CD4-positive, alpha-beta T cell (primary cell): ENCODE results near the gene APBA2. TPM values are rescaled to one million over a fixed set of nuclear protein-coding genes. Genes with fewer than 3 reads are reported as not detected.

ENCODE experiments used
- ATAC-seq: fragments of 200-7000 bp; cut with Tn5 transposase; one replicate; pipeline ENCODE4 v1.10.0; 2022; ENCODE audit warnings: mild to moderate bottlenecking; ENCODE audit not compliant: poor library complexity
- CTCF ChIA-PET: fragments of 350-600 bp; sonication (Branson Sonifier 250); formaldehyde crosslinking; loops from one replicate; lab custom pipeline; 2021; ENCODE audit warnings: antibody characterized with exemption, inconsistent platforms; lab: Charles Lee
- POLR2A ChIA-PET: fragments of 350-600 bp; sonication (Branson Sonifier 250); formaldehyde crosslinking; loops from one replicate; lab custom pipeline; 2021; ENCODE audit warnings: antibody characterized with exemption, inconsistent platforms; lab: Charles Lee
- DNase-seq, 14 experiments: peaks; one replicate each; pipeline ENCODE4 v3.0.0-alpha.2; 2013 to 2020; ENCODE audit warnings: mixed read lengths in 2 of 14
- H3K27ac ChIP-seq, 2 donors: one replicate each; pipeline versions ENCODE4 v1.5.1 to v1.7.0; 2013; ENCODE audit warnings: low read length in 2 of 2, low read depth in 1 of 2, mild to moderate bottlenecking in 1 of 2
- H3K27me3 ChIP-seq, 2 experiments: 1 replicate in 1 of 2; 2 replicates in 1 of 2; pipeline versions ENCODE4 v1.6.1 to v1.7.0; 2013; ENCODE audit warnings: low read length in 2 of 2, control low read depth in 1 of 2, mild to moderate bottlenecking in 1 of 2, moderate library complexity in 1 of 2; ENCODE audit not compliant: insufficient read depth in 2 of 2, control insufficient read depth in 1 of 2
- H3K36me3 ChIP-seq: one replicate; pipeline ENCODE4 v1.6.1; 2013; ENCODE audit warnings: low read length, control low read depth; ENCODE audit not compliant: insufficient read depth
- H3K4me1 ChIP-seq: one replicate; pipeline ENCODE4 v1.6.1; 2013; ENCODE audit warnings: low read length, control low read depth; ENCODE audit not compliant: insufficient read depth
- H3K4me3 ChIP-seq: one replicate; pipeline ENCODE4 v1.5.1; 2013; ENCODE audit warnings: mild to moderate bottlenecking, low read length, moderate library complexity
- H3K9me3 ChIP-seq, 2 experiments: 1 replicate in 1 of 2; 2 replicates in 1 of 2; pipeline versions ENCODE4 v1.6.1 to v1.7.0; 2013; ENCODE audit warnings: low read length in 2 of 2, mild to moderate bottlenecking in 2 of 2, control low read depth in 1 of 2, moderate library complexity in 1 of 2; ENCODE audit not compliant: control insufficient read depth in 1 of 2, insufficient read depth in 1 of 2
- H3K27ac Mint-ChIP-seq: one replicate; pipeline ENCODE4 v1.8.0; 2020; ENCODE audit warnings: mixed read lengths
- H3K27me3 Mint-ChIP-seq: one replicate; pipeline ENCODE4 v1.8.0; 2021; ENCODE audit warnings: mixed read lengths
- H3K36me3 Mint-ChIP-seq: one replicate; pipeline ENCODE4 v1.8.0; 2021; ENCODE audit warnings: low read depth, mixed read lengths
- H3K4me1 Mint-ChIP-seq: one replicate; pipeline ENCODE4 v1.8.0; 2021; ENCODE audit warnings: low read depth, mixed read lengths
- H3K4me3 Mint-ChIP-seq: one replicate; pipeline ENCODE4 v1.8.0; 2020; ENCODE audit warnings: mild to moderate bottlenecking, mixed read lengths
- H3K9me3 Mint-ChIP-seq: one replicate; pipeline ENCODE4 v1.8.0; 2020; ENCODE audit warnings: mixed read lengths
- intact Hi-C, 2 experiments: fragments of 100-400 bp; cut with DNase I in 1 of 2; cut with micrococcal nuclease in 1 of 2; formaldehyde crosslinking; loops; one replicate each; pipeline versions ENCODE4 v1.15.1 to v1.9.0; 2023 to 2025; cut with DNase I, micrococcal nuclease
- total RNA-seq, 174 experiments: library from RNA in 2 of 174; stranded (reverse) in 2 of 174; gene quantifications; one replicate each; pipeline ENCODE4 v1.2.3 and lab custom pipeline; 2021 to 2026
- TF ChIP-seq, protein P1 (sequence below): fragments of 200-600 bp; IDR thresholded peaks from one replicate; pipeline ENCODE4 v1.8.0; 2022; ENCODE audit warnings: antibody characterized with exemption, mild to moderate bottlenecking

The APBA2 gene
- total RNA-seq, 2 experiments from 2014 or later, result 123 to 126 TPM

DNA sequence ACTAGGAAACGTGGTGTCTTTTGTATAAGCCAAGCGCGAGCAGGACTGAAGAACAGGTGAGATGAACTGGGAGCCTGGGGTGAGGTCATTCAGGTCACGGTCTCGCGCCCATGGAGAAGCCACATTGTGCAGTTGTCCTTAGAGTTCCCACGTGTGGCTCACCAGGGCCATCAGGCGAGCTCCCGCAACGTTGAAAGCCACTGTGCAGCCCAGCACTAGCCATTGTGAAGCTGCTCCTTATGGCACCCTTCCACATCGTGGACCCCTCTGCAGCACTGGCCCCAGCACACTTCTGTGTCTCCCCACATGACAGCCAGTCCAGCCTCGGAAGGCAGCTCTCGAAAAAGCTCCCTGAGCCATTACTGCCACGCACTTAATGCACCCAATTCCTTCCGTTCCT is 7.6 kb upstream of the APBA2 start:
- CTCF ChIA-PET, result no interaction called here
- ATAC-seq (no peak), DNase-seq (no peak)
- H3K27me3 Mint-ChIP-seq, result no peaks in the 10 kb centered on the region
- no peaks in the 10 kb centered on the region for H3K27me3 ChIP-seq
- no peak overlapping the region for H3K4me3 Mint-ChIP-seq
- POLR2A ChIA-PET, result no interaction called here
- no peaks in the 10 kb centered on the region for H3K9me3 ChIP-seq
- H3K27ac Mint-ChIP-seq, result no peak overlapping the region
- intact Hi-C loops, result no loop called here
- no peaks in the 10 kb centered on the region for H3K36me3 ChIP-seq
- H3K4me1 Mint-ChIP-seq, result peaks cover 23% of the 10 kb centered on the region
- H3K27ac ChIP-seq, result no peak overlapping the region
- H3K4me3 ChIP-seq, result no peak overlapping the region
- H3K4me1 ChIP-seq, result peaks cover 19% of the 10 kb centered on the region
- TF ChIP-seq, protein P1, sequence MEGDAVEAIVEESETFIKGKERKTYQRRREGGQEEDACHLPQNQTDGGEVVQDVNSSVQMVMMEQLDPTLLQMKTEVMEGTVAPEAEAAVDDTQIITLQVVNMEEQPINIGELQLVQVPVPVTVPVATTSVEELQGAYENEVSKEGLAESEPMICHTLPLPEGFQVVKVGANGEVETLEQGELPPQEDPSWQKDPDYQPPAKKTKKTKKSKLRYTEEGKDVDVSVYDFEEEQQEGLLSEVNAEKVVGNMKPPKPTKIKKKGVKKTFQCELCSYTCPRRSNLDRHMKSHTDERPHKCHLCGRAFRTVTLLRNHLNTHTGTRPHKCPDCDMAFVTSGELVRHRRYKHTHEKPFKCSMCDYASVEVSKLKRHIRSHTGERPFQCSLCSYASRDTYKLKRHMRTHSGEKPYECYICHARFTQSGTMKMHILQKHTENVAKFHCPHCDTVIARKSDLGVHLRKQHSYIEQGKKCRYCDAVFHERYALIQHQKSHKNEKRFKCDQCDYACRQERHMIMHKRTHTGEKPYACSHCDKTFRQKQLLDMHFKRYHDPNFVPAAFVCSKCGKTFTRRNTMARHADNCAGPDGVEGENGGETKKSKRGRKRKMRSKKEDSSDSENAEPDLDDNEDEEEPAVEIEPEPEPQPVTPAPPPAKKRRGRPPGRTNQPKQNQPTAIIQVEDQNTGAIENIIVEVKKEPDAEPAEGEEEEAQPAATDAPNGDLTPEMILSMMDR, result no peak
- H3K36me3 Mint-ChIP-seq, result no peaks in the 10 kb centered on the region
- no peaks in the 10 kb centered on the region for H3K9me3 Mint-ChIP-seq

DNA sequence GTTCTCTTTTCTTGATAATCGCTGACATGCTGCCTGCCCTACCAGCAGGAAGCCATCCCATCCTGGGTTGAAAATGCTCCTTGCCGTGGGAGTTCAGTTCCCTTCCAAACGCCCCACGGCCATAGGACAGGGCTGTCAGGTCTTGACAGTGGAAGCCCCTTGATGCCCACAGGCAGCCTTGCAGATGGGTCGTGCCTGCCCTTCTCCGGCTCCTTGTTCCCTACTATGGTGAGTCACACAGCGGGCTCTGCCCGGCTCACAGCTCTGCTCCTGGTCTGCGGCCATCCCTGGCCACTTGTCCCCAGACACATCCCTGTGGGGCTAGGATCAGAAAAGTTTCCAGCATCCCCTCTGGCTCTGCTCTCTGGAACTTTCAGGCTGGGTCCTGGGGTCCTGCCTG is 6.2 kb upstream of the APBA2 start:
- TF ChIP-seq, protein P1, result no peak
- Histone ChIP-seq H3K36me3 (no peaks in the 10 kb centered on the region), H3K9me3 (no peaks in the 10 kb centered on the region), H3K27ac (no peak overlapping the region), H3K4me1 (peaks cover 20% of the 10 kb centered on the region), H3K4me3 (no peak overlapping the region), H3K27me3 (no peaks in the 10 kb centered on the region)
- no peak for DNase-seq
- POLR2A ChIA-PET, result no interaction called here
- intact Hi-C loops, result no loop called here
- no peak for ATAC-seq
- H3K4me1 Mint-ChIP-seq, result peaks cover 17% of the 10 kb centered on the region
- H3K36me3 Mint-ChIP-seq, result no peaks in the 10 kb centered on the region
- CTCF ChIA-PET, result no interaction called here
- no peak overlapping the region for H3K27ac Mint-ChIP-seq
- no peak overlapping the region for H3K4me3 Mint-ChIP-seq
- H3K9me3 Mint-ChIP-seq, result no peaks in the 10 kb centered on the region
- H3K27me3 Mint-ChIP-seq, result no peaks in the 10 kb centered on the region

DNA sequence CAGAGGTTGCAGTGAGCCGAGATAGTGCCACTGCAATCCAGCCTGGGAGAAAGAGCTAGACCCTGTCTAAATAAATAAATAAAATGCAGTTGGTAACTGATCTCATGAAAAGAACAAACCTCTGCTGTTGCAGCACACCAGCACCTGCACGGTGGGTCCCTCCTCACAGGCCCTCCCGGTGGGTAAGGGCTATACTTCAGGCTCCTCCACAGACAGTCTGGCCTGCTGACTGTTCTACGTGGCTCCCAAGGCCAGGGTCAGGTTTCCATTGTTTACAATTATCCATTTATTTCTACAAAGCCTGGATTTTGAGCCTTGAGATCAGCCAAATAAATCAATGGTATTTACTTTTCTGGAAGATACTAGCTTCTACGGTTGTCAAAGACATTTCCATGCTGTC is 5.1 kb upstream of the APBA2 start:
- Mint-ChIP-seq H3K27ac (no peak overlapping the region), H3K4me3 (no peak overlapping the region), H3K9me3 (no peaks in the 10 kb centered on the region), H3K36me3 (no peaks in the 10 kb centered on the region), H3K4me1 (peaks cover 12% of the 10 kb centered on the region), H3K27me3 (no peaks in the 10 kb centered on the region)
- no peak overlapping the region for H3K27ac ChIP-seq
- CTCF ChIA-PET, result interaction anchor here (0.9 to 1.1 kb wide), 2 partner anchors 12 to 18 kb away, joined by 3 read pairs; no protein-coding TSS in a partner anchor
- no peak for ATAC-seq
- no peak overlapping the region for H3K4me3 ChIP-seq
- peaks cover 28% of the 10 kb centered on the region for H3K4me1 ChIP-seq
- DNase-seq, result no peak
- TF ChIP-seq, protein P1, result no peak
- H3K9me3 ChIP-seq, result no peaks in the 10 kb centered on the region
- intact Hi-C loops, result no loop called here
- no peaks in the 10 kb centered on the region for H3K27me3 ChIP-seq
- POLR2A ChIA-PET, result no interaction called here
- no peaks in the 10 kb centered on the region for H3K36me3 ChIP-seq
